ENCODE measurements around the gene DNPEP.

Gene DNPEP

GRCh38 chr2:219387306-219388120, at the start of gene DNPEP:
Gene DNPEP, minus strand, starts transcription at chr2:219387912. Its CDS starts 118 bp downstream, at chr2:219387794.
- DNase-seq: peak; percentile 22

GRCh38 chr2:219437141-219437540, 49.4 kb upstream of the DNPEP start:
- no peak for DNase-seq

- no peak for DNase-seq
Measured at GRCh38 chr2:219436491-219436890, 48.8 kb upstream of the DNPEP start.

GRCh38 chr2:219435701-219436100, 48.0 kb upstream of the DNPEP start:
- DNase-seq: no peak

- DNase-seq: no peak
Measured at GRCh38 chr2:219434718-219435525, 47.2 kb upstream of the DNPEP start, which contains the start of gene SPEG. Gene SPEG, plus strand, starts transcription at chr2:219434843. Its CDS starts 135 bp downstream, at chr2:219434978.

DNA sequence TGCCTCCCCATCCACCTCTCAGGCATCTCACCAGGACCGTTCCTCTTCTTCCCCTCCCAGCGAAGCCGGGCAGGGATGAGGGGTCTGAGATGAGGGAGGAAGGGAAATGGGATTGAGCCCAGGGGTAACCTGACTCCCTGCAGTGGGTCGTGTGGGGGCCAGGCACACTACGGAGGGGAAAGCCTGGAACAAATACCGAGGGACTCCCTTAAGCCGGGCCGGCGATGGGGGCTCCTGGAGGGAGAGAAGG, 46.7 kb upstream of the DNPEP start:
- DNase-seq: no peak

DNA sequence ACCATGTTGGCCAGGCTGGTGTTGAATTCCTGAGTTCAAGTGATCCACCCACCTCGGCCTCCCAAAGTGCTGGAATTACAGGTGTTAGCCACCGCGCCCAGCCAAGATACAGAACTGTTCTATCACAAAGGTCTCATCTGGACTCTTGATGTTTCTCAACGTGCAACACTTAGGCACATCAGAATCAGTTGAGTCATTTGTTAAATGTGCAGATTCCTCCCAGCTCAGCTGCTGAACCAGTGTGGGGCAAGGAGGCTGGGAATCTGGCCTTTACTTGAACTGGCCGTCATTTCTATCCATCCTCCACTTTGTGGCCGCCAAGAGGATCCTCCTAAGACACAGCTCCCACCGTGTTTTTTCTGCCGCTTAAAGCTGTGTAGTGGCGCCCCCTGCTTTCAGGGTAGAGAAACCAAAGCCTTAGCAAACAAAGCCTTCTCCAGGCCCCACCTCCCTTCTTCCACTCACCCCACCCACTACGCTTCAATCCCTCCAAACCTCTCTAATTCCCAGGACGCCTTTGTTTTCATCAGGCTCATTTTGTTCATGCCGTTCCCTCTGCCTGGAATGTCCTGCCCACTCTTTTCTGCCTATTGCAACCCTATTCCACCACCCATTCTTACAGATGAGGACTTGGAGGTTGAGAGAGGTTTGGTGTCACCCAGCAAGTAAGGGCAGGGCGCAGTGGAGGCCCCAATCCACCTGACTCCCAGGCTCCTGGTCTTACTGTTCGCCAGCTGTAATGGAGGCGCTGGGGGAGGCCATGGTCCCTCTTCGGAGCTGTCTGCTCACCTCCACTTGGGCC, 46.2 kb upstream of the DNPEP start:
- no peak for DNase-seq

DNA sequence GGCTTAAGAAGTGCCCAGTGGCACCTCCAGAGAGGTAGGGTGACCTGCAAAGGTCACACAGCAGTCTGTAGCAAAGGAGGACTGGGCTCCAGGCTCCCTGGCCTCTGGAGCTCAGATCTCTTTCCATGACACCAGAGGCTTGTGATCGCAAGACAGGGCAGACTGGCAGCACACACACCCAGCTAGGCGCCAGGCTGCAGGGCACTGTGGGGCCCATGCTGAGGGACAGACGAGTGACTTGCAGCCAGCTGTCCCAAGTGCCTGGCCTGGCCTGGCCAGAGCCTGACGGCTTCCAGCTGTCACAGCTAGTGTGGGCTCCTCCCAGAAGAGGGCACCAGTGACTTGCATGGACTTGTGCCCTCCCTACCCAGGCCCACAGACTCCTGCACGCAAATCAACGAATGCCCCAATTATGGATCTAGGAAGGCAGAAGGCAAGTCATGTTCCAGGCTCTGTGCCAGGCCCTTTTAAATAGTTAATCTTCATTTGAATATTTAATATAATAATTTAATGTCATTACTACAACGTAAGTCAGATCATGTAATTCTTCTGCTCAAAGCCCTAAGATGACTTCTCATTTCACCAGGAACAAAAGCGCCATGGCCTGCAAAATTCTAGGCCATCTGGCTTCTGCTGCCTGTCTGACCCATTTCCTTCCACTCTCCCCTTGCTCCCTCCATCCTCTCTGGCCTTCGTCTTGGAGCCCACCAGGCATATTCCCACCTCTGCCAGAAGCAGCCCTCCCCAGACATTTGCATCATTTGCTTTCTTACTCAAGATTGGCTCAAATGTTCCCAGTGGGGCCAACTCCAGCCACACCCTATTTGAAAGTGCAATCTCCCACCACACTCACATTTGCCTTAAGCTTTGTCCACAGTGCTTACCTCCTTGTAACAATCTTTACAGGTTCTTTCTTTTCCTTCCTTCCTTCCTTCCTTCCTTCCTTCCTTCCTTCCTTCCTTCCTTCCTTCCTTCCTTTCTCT, 43.2 kb upstream of the DNPEP start:
- no peak for DNase-seq

GRCh38 chr2:219429958-219430606, 42.4 kb upstream of the DNPEP start:
- DNase-seq: no peak

DNA sequence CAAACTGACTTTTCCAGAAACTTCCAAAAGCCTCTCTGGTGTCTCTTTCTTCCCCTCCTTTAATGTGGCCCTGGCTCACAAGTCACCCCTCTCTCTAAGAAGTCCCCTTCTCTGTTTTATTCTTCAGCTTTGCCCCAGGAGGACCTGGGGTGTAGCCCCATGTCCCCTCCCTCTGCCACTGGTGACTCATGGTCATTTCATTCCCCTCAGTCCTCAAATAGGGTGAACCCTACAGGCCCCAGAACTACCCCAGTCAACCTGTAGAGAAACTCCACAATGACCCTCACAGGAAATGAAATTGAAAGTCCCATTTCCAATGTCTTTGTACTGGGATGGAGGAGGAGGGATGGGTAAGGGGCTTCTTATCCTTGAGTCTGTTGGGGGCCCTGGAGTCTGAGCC, 40.8 kb upstream of the DNPEP start:
- DNase-seq: no peak

GRCh38 chr2:219426534-219427136, 38.9 kb upstream of the DNPEP start:
- no peak for DNase-seq

- DNase-seq: no peak
Measured at GRCh38 chr2:219426068-219426443, 38.3 kb upstream of the DNPEP start.

DNA sequence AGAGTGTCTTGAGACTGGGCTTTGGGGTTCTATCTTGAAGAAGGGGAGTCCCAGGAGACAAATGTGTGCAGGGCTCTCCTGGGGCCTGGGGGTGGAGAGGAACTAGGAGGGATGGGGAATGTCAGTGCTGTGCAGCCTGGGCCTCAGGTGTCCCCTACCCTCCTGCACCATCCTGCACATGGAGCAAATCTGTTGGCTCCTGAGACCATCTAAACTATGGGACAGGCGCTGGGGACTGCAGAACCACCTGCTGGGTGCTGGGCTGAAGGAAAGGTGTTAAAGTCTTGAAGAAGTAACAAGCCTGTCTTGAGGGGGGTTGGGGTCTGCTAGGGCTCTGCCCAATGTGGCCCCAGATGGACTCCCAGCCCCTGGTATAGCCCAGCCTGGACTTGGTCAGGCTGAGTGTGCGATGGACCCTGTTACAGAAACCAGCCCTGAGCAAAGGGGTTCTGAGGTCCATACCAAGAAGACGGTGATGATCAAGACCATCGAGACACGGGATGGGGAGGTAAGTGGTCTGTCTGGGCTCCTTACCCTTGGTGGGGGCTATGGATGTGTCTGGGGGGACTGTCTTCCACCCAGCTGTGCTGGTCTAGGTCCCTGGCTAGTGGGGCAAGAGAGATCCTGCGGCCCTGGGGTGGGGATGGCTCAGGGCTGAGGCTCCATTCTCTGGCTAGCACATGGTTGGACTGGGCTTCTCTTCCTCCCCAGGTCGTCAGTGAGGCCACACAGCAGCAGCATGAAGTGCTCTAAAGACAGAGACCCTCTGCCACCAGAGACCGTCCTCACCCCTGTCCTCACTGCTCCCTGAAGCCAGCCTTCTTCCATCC, 37.7 kb upstream of the DNPEP start:
- DNase-seq: no peak

- no peak for DNase-seq
Measured at GRCh38 chr2:219423652-219424377, 36.1 kb upstream of the DNPEP start.

DNA sequence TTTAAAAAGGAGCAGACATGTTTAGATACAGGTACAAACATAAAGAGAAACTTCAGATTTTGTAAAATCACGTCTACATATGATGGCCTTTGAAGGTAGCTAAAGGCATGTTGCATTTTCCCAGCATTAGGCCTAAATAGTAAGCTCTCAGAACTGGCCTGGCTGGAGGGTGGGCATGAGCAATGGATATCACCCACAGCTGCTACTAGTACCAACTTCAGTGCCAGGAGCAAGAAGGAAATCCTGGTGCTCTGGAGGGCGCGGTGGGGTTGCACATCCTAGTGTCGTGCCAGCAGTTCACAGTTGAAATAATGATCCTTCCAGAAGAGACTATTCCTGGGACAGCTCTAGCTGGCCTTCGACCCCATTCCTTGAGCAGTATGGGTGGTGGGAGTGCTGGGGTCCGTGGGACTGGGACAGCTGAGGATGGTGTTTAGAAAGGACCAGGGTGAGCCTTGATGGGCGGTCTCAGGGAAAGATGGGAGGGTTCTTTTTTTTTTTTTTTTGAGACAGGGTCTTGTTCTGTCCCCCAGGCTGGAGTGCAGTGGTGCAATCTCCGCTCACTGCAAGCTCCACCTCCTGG, 35.3 kb upstream of the DNPEP start:
- DNase-seq: no peak

DNA sequence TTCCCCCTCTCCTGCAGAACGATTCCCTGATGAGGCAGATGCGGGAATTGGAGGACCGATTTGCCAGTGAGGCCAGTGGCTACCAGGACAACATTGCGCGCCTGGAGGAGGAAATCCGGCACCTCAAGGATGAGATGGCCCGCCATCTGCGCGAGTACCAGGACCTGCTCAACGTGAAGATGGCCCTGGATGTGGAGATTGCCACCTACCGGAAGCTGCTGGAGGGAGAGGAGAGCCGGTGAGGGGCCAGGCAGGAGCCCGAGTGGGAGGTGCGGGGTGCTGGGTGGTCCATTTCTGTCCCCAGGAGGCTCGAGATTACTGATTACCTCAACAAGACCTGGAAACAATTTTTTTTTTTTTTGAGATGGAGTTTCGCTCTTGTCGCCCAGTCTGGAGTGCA, 33.6 kb upstream of the DNPEP start:
- DNase-seq: no peak

- DNase-seq: no peak
Measured at GRCh38 chr2:219420687-219421086, 33.0 kb upstream of the DNPEP start.

DNA sequence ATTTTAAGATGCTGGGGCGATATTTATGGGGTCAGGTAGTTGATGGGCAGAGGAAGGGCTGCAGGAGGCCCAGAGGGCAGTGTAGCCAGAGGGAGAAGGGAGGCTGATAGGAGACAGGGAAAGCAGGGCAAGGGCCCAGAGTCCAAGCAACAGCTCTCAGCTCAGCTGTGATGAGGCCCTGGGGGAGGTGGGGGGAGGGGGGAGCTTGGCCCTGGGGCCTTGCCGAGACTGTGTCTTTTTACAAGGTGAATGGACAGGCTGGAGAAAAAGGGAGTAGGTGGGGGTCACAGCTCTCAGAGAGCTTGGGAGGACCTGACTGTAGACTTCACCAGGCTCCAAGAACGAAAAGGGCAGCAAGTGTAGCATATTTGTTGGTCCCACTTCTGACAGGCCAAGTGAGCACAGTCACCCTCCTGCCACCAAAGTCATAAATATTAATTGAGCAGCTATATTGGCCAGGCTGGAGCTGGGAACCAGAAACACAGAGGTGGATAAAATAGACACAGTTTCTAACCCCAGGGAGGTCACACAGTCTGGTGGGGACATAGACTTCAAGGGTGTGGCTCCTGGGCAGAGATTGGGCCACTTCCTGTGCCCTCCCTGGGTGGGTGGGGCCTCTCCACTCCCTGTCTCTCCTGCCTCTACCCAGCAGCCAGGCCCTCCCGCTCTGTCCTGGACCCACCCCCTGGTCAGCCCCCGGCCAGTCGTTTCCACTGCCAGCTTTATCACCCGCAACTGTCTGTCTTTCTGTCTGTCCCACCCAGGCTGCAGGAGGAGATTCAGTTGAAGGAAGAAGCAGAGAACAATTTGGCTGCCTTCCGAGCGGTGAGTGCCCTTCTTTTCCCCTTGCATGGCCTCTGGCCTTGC, 31.9 kb upstream of the DNPEP start:
- DNase-seq: no peak
